RWPE2 (cell line): Measurements from ENCODE around the gene C1QTNF7.
A peak's percentile ranks its signal among the peaks of the same experiment; 100 is the strongest.

Source experiments
- ATAC-seq: fragments of 200-7000 bp; cut with Tn5 transposase; 3 replicates; pipeline ENCODE4 v1.9.1; 2021; ENCODE audit warnings: low read depth
- DNase-seq: peaks from one replicate; pipeline ENCODE4 v3.0.0-alpha.2; 2020; ENCODE audit warnings: low spot score
- H3K27ac ChIP-seq: fragments of 450-650 bp; 2 replicates; pipeline ENCODE4 v1.5.1; 2017; ENCODE audit warnings: mild to moderate bottlenecking; ENCODE audit not compliant: poor library complexity, severe bottlenecking
- H3K27me3 ChIP-seq: fragments of 250-450 bp; sonication (Bioruptor Pico); 2 replicates; pipeline ENCODE4 v1.5.1; 2021; ENCODE audit warnings: mild to moderate bottlenecking, moderate library complexity; ENCODE audit not compliant: insufficient read depth, poor library complexity, severe bottlenecking
- H3K36me3 ChIP-seq: fragments of 250-450 bp; sonication (Bioruptor Pico); 2 replicates; pipeline ENCODE4 v1.5.1; 2020; ENCODE audit warnings: low read depth, mild to moderate bottlenecking, moderate library complexity
- H3K4me1 ChIP-seq: fragments of 250-450 bp; sonication (Bioruptor Pico); 2 replicates; pipeline ENCODE4 v1.5.1; 2021; ENCODE audit warnings: mild to moderate bottlenecking, moderate library complexity; ENCODE audit not compliant: insufficient read depth, poor library complexity, severe bottlenecking
- H3K4me3 ChIP-seq: fragments of 250-450 bp; sonication (Bioruptor Pico); 2 replicates; pipeline ENCODE4 v1.5.1; 2021; ENCODE audit warnings: mild to moderate bottlenecking, moderate library complexity; ENCODE audit not compliant: severe bottlenecking
- H3K9me3 ChIP-seq: fragments of 250-450 bp; sonication (Bioruptor Pico); 2 replicates; pipeline ENCODE4 v1.5.1; 2021; ENCODE audit warnings: mild to moderate bottlenecking, moderate library complexity; ENCODE audit not compliant: severe bottlenecking
- TF ChIP-seq, protein P1 (sequence below): fragments of 450-650 bp; IDR thresholded peaks from one replicate; pipeline ENCODE4 v1.5.1; 2017; ENCODE audit warnings: mild to moderate bottlenecking, moderate library complexity; ENCODE audit not compliant: poor library complexity, severe bottlenecking

Gene C1QTNF7, protein sequence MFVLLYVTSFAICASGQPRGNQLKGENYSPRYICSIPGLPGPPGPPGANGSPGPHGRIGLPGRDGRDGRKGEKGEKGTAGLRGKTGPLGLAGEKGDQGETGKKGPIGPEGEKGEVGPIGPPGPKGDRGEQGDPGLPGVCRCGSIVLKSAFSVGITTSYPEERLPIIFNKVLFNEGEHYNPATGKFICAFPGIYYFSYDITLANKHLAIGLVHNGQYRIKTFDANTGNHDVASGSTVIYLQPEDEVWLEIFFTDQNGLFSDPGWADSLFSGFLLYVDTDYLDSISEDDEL

DNA sequence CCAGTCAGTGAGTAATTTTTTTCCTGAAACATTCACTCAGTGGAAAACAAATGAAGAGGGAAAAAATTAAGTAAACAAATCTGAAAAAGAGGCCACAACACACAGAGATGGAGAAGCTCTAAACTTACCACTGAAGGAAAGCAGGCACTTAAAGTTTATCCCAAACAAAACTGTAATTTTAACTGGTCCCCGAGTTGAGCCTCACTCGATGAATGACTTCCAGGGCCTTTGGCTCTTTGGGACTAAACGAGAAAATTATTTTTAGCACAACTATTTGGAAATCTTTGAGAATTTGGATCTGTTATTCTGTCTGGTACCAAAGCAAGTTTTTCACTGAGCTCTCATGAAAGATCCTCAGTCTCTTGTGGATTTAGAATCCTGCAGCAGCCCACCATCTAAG is at the start of gene C1QTNF7:
TSS of gene C1QTNF7 (plus strand) at position 333 of the 400 bp plus-strand sequence. CDS start 7,711 bp downstream, outside the sequence.
- H3K27me3 ChIP-seq = no peaks in the 10 kb centered on the region
- no peaks in the 10 kb centered on the region for H3K9me3 ChIP-seq
- no peak for ATAC-seq
- TF ChIP-seq, protein P1, sequence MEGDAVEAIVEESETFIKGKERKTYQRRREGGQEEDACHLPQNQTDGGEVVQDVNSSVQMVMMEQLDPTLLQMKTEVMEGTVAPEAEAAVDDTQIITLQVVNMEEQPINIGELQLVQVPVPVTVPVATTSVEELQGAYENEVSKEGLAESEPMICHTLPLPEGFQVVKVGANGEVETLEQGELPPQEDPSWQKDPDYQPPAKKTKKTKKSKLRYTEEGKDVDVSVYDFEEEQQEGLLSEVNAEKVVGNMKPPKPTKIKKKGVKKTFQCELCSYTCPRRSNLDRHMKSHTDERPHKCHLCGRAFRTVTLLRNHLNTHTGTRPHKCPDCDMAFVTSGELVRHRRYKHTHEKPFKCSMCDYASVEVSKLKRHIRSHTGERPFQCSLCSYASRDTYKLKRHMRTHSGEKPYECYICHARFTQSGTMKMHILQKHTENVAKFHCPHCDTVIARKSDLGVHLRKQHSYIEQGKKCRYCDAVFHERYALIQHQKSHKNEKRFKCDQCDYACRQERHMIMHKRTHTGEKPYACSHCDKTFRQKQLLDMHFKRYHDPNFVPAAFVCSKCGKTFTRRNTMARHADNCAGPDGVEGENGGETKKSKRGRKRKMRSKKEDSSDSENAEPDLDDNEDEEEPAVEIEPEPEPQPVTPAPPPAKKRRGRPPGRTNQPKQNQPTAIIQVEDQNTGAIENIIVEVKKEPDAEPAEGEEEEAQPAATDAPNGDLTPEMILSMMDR = no peak
- no peak for DNase-seq
- H3K4me1 ChIP-seq = peaks cover 5% of the 10 kb centered on the region
- H3K4me3 ChIP-seq = no peak within 1 kb of the TSS
- no peaks in the 10 kb centered on the region for H3K36me3 ChIP-seq
- H3K27ac ChIP-seq = no peak within 1 kb of the TSS

GRCh38 chr4:15378062-15378461 is 49.8 kb upstream of the C1QTNF7 start:
- H3K27me3 ChIP-seq = no peaks in the 10 kb centered on the region
- no peak overlapping the region for H3K4me3 ChIP-seq
- H3K4me1 ChIP-seq = peaks cover 28% of the 10 kb centered on the region
- ATAC-seq (peak; percentile 60; the same call in 2 of the 3 replicates), DNase-seq (no peak)
- H3K36me3 ChIP-seq = no peaks in the 10 kb centered on the region
- TF ChIP-seq, protein P1 = no peak
- no peaks in the 10 kb centered on the region for H3K9me3 ChIP-seq
- no peak overlapping the region for H3K27ac ChIP-seq

DNA sequence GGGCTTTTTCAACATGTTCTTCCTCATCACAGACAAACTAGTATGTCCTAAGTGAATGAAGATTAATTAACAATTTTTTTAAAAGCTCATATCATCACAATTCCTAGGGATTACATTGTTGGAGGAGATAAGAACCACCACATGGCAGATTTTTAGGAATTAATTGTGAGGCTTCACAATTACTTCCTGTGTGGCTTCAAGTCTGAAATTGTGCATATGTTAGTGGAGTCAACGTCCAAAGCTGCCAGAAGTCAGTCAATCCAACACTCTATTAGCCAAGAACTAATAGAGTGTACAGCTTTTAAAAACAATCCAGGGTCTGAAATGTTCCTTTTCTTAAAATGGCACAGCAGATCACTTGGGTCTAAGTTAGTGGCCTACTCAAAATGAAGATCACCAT is 49.3 kb upstream of the C1QTNF7 start:
- no peak for ATAC-seq
- TF ChIP-seq, protein P1 = no peak
- Histone ChIP-seq H3K36me3 (no peaks in the 10 kb centered on the region), H3K4me3 (no peak overlapping the region), H3K27me3 (no peaks in the 10 kb centered on the region), H3K4me1 (peaks cover 28% of the 10 kb centered on the region), H3K9me3 (no peaks in the 10 kb centered on the region), H3K27ac (no peak overlapping the region)
- DNase-seq = no peak

DNA sequence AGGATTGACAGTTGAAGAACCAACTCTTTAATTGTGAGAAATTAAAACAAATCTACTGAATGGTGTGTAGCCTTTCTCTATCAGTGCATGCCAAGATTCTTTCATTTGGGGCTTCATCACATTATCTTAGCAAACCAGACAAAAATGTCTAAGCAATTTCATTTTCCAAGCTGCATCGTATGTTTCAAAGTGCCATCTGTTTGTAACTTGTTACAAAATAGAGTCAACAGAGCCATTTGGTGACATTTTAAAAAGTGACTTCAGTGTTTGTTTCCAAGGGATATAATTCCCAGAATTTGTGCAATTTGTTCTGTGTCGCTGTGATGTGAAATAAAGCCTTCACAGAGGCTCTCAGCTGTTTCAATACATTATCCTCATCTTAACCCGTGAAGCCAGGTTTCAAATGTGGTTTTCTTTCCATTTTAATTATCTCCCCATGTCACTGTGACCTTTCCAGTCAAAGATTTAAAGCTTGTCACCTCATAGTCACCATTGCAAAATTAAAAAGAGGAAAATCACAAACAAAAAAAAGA is 46.0 kb upstream of the C1QTNF7 start:
- TF ChIP-seq, protein P1 = no peak
- no peaks in the 10 kb centered on the region for H3K36me3 ChIP-seq
- ATAC-seq = no peak

More for the DNA sequence above, 46.0 kb upstream of the C1QTNF7 start:
- Histone ChIP-seq H3K9me3 (no peaks in the 10 kb centered on the region), H3K4me1 (peaks cover 15% of the 10 kb centered on the region), H3K27me3 (no peaks in the 10 kb centered on the region), H3K27ac (no peak overlapping the region), H3K4me3 (no peak overlapping the region)
- no peak for DNase-seq
